Muscle layer of colon (tissue), 2 donors: ENCODE results near the gene SLC25A45.
"Not testable (repeated sequence)": the region's sequence is repeated elsewhere in the genome, so short reads cannot be mapped to it uniquely, and the experiment has no call there.

Experiments
- H3K27ac ChIP-seq: one replicate; pipeline ENCODE4 v1.7.0; 2013; ENCODE audit warnings: low read depth, mild to moderate bottlenecking, low read length, moderate library complexity
- H3K27me3 ChIP-seq, 2 donors: one replicate each; pipeline ENCODE4 v1.7.0; 2013; ENCODE audit warnings: low read length in 2 of 2, mild to moderate bottlenecking in 2 of 2; ENCODE audit not compliant: insufficient read depth in 2 of 2, control insufficient read depth in 1 of 2
- H3K36me3 ChIP-seq: one replicate; pipeline ENCODE4 v1.7.0; 2013; ENCODE audit warnings: mild to moderate bottlenecking, low read length; ENCODE audit not compliant: insufficient read depth
- H3K4me1 ChIP-seq: one replicate; pipeline ENCODE4 v1.7.0; 2013; ENCODE audit warnings: mild to moderate bottlenecking, low read length; ENCODE audit not compliant: insufficient read depth
- H3K4me3 ChIP-seq, 2 donors: one replicate each; pipeline ENCODE4 v1.7.0; 2013; ENCODE audit warnings: low read length in 2 of 2, low read depth in 1 of 2, mild to moderate bottlenecking in 1 of 2, moderate library complexity in 1 of 2
- H3K9ac ChIP-seq: one replicate; pipeline ENCODE4 v1.7.0; 2013; ENCODE audit warnings: low read length
- H3K9me3 ChIP-seq: one replicate; pipeline ENCODE4 v1.7.0; 2013; ENCODE audit warnings: mild to moderate bottlenecking, low read length
- donor health status: abdominal sarcoma.
- donor health status: Adenocarcinoma of cecum.

SLC25A45 gene

GRCh38 chr11:65351511-65351910 lies 30.9 kb downstream of the SLC25A45 start:
- Histone ChIP-seq H3K9ac (no peak overlapping the region), H3K36me3 (peaks cover 43% of the 10 kb centered on the region), H3K4me1 (peaks cover 17% of the 10 kb centered on the region), H3K9me3 (no peaks in the 10 kb centered on the region), H3K27ac (no peak overlapping the region), H3K27me3 (peaks cover 0 to 1% of the 10 kb centered on the region in 2 donors), H3K4me3 (no peak overlapping the region)

- peaks cover 9% of the 10 kb centered on the region for H3K4me1 ChIP-seq
- H3K4me3 ChIP-seq: no peak overlapping the region
- no peak overlapping the region for H3K27ac ChIP-seq
- no peak overlapping the region for H3K9ac ChIP-seq
- H3K27me3 ChIP-seq: no peaks in the 10 kb centered on the region
- H3K9me3 ChIP-seq: no peaks in the 10 kb centered on the region
- H3K36me3 ChIP-seq: peaks cover 73% of the 10 kb centered on the region
Measured at GRCh38 chr11:65341856-65342255, 40.6 kb downstream of the SLC25A45 start.

GRCh38 chr11:65340226-65340625 lies 42.2 kb downstream of the SLC25A45 start:
- Histone ChIP-seq H3K27me3 (no peaks in the 10 kb centered on the region), H3K9ac (no peak overlapping the region), H3K9me3 (no peaks in the 10 kb centered on the region), H3K27ac (no peak overlapping the region), H3K4me3 (no peak overlapping the region), H3K4me1 (peaks cover 12% of the 10 kb centered on the region), H3K36me3 (peaks cover 57% of the 10 kb centered on the region)

- H3K9ac ChIP-seq: no peak overlapping the region
- H3K4me3 ChIP-seq: no peak overlapping the region
- peaks cover 20% of the 10 kb centered on the region for H3K4me1 ChIP-seq
- no peak overlapping the region for H3K27ac ChIP-seq
- no peaks in the 10 kb centered on the region for H3K9me3 ChIP-seq
- no peaks in the 10 kb centered on the region for H3K27me3 ChIP-seq
- peaks cover 42% of the 10 kb centered on the region for H3K36me3 ChIP-seq
Measured at GRCh38 chr11:65338676-65339075, 43.8 kb downstream of the SLC25A45 start.

GRCh38 chr11:65334696-65335295 lies 47.6 kb downstream of the SLC25A45 start:
- peak overlapping the region; percentile 85 for H3K9ac ChIP-seq
- peak overlapping the region; percentile 85 to 95 for H3K4me3 ChIP-seq
- H3K36me3 ChIP-seq: peaks cover 10% of the 10 kb centered on the region
- H3K27ac ChIP-seq: peak overlapping the region; percentile 99
- H3K9me3 ChIP-seq: no peaks in the 10 kb centered on the region
- no peaks in the 10 kb centered on the region for H3K27me3 ChIP-seq
- H3K4me1 ChIP-seq: peaks cover 21% of the 10 kb centered on the region

GRCh38 chr11:65332591-65332990 lies 49.9 kb downstream of the SLC25A45 start:
- not testable (repeated sequence) for H3K9ac ChIP-seq, H3K4me3 ChIP-seq, H3K27me3 ChIP-seq, H3K9me3 ChIP-seq, H3K27ac ChIP-seq, H3K36me3 ChIP-seq
- peaks cover 17% of the 10 kb centered on the region for H3K4me1 ChIP-seq

- H3K4me3 ChIP-seq: no peak overlapping the region
- H3K9ac ChIP-seq: no peak overlapping the region
- no peak overlapping the region for H3K27ac ChIP-seq
- no peaks in the 10 kb centered on the region for H3K9me3 ChIP-seq
- H3K4me1 ChIP-seq: peaks cover 17% of the 10 kb centered on the region
- H3K27me3 ChIP-seq: no peaks in the 10 kb centered on the region
- H3K36me3 ChIP-seq: no peaks in the 10 kb centered on the region
Measured at GRCh38 chr11:65330544-65330943, 51.9 kb downstream of the SLC25A45 start.

- no peaks in the 10 kb centered on the region for H3K36me3 ChIP-seq
- no peak overlapping the region for H3K4me3 ChIP-seq
- H3K4me1 ChIP-seq: peaks cover 12% of the 10 kb centered on the region
- no peaks in the 10 kb centered on the region for H3K9me3 ChIP-seq
- no peaks in the 10 kb centered on the region for H3K27me3 ChIP-seq
- H3K9ac ChIP-seq: no peak overlapping the region
- H3K27ac ChIP-seq: no peak overlapping the region
Measured at GRCh38 chr11:65329944-65330403, 52.5 kb downstream of the SLC25A45 start.

GRCh38 chr11:65329478-65329877 lies 53.0 kb downstream of the SLC25A45 start:
- Histone ChIP-seq H3K4me1 (peaks cover 7% of the 10 kb centered on the region), H3K36me3 (no peaks in the 10 kb centered on the region), H3K9me3 (no peaks in the 10 kb centered on the region), H3K27ac (no peak overlapping the region), H3K27me3 (no peaks in the 10 kb centered on the region), H3K9ac (no peak overlapping the region), H3K4me3 (no peak overlapping the region)

GRCh38 chr11:65327021-65327420 lies 55.4 kb downstream of the SLC25A45 start:
- no peaks in the 10 kb centered on the region for H3K9me3 ChIP-seq
- no peaks in the 10 kb centered on the region for H3K27me3 ChIP-seq
- no peak overlapping the region for H3K9ac ChIP-seq
- H3K36me3 ChIP-seq: peaks cover 5% of the 10 kb centered on the region
- peaks cover 11% of the 10 kb centered on the region for H3K4me1 ChIP-seq
- H3K27ac ChIP-seq: no peak overlapping the region
- H3K4me3 ChIP-seq: no peak overlapping the region

- Histone ChIP-seq H3K27me3 (no peaks in the 10 kb centered on the region), H3K36me3 (peaks cover 20% of the 10 kb centered on the region), H3K9me3 (no peaks in the 10 kb centered on the region), H3K4me3 (no peak overlapping the region), H3K4me1 (peaks cover 18% of the 10 kb centered on the region), H3K9ac (no peak overlapping the region), H3K27ac (no peak overlapping the region)
Measured at GRCh38 chr11:65325435-65325834, 57.0 kb downstream of the SLC25A45 start.
